Activated T-cell treated with anti-CD3 and anti-CD28 coated beads for 1 hour (primary cell): Measurements from ENCODE around the gene NHP2.

Experiments
- DNase-seq: peaks from one replicate; pipeline ENCODE4 v3.0.0-alpha.2; 2020; ENCODE audit warnings: low read depth

The NHP2 gene

DNA sequence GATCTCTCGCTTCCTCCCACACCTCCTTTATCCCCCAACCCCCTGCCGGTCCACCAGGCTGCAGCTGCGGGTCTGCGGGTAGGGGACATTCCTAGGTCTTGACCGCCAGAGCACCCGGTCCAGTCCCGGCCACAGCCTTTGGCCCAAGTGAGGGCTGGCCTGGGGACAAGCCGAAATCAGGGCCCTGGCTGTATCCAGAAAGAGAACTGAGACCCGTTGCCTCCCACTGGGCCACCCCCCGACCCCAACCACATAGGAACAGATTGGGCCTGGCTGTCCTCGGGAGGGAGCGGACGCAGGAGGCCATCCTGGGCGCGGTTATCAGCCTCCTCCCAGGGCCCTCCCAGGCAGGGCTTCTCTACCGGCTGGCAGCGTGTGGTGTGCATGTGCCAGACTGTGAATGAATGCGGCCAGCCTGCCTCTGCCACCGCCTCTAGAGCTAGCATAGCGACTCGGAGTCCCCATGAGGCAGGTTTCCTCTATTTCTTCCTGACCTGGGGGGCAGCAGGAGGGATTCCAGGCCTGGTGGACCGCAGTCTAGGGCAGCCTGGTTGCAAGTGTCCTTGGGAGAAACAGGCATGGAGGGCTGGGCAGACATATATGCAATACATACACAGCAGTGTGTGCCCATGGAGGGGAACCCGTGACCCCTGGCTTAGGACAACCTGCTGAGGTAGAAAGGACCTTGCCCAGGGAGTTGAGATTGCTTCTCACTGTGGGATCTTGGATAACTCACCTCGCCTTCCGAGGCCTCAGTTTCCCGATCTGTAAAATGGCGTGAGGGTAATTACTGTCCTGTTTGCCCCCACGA is 39.2 kb downstream of the NHP2 start:
- peak; percentile 42 for DNase-seq

DNA sequence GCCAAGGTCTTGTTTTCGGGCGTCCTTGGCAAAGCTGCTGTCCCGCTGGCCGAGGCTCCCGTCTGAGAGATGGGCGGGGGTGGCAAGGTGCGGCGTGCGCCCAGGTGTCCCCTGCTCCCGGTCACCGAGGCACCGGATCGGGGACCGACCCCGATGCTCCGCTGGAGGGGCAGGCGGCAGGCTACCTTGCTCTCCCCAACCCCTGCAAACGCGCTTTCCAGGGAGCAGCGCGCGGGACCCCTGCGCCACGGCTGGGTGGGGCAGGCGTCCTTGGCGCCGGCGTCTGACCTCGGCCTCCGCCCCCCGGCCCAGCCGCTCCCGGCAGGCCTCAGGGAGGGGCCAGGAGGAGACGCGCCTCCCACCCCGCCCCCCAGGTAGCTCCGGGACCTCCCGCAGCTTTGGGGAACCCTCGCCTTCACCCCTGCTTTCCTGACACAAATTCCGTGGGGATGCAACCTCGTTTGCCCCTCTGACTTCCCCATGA is 39.8 kb downstream of the NHP2 start:
- no peak for DNase-seq

DNA sequence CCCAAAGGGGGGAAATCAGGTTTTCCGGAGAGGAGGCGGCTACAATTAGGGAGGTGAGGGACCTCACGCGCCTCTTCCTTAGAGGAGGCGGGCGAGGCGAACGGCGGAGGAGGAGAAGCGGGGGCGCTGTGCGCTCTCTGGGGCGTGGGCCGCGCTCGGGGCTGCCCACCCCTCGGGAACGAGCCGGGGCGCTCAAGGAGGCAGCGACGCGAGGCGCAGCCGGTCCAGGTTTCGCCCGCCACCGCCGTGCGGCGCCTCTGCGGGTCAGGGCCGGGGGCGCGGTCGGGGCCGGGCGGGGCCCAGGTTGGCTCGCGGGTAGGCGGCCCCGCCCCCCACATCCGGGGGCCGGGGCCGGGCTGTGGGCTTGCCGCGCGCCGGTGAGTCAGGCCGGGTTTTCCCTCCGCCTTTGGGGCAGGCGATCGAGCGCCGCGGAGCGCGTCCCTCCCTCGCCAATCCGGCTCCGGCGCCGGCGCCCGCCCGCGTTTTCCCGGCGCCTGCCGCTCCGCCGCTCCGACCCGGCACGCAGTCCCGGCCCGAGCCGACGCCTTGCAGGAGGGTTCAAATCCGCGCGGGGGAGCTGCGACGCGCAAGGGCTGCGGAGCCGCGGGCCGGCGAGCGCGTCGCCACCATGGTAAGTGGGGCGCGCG is 40.4 kb downstream of the NHP2 start, which contains the start of gene N4BP3:
Gene N4BP3, plus strand, starts transcription at position 392 of the 647 bp plus-strand sequence. CDS start 6,052 bp downstream, outside the sequence.
- peak; percentile 71 for DNase-seq

DNA sequence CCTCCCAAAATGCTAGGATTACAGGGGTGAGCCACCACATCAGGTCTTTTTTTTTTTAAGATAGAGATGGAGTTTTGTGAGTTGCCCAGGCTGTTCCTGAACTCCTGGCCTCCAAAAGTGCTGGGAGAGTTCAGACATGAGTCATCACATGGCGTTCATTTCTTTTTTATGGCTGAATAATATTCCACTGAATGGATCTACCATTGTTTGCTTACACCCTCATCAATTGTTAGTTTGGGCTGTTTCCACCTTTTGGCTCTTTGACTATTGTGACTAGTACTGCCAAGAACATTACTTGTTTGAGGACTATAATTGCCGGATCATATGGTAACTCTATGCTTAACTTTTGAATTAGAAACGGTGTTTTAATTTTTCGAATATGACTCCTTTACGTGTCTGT is 41.1 kb downstream of the NHP2 start:
- DNase-seq, result no peak

DNA sequence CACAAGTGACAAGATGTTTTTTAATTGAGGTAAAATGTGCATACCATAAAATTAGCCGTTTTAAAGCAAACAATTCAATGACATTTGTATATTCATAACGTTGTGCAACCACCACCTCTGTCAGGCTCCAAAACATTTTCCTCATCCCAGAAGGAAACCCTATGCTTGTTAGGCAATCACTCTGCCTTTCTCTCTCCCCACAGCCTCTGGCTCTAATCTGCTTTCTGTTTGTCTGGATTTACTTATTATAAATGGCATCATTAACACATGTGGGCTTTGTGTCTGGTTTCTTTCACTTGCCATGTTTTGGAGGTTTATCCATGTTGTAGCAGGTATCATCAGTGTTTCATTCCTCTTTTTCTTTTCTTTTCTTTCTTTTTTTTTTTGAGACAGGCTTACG is 41.8 kb downstream of the NHP2 start:
- no peak for DNase-seq

DNA sequence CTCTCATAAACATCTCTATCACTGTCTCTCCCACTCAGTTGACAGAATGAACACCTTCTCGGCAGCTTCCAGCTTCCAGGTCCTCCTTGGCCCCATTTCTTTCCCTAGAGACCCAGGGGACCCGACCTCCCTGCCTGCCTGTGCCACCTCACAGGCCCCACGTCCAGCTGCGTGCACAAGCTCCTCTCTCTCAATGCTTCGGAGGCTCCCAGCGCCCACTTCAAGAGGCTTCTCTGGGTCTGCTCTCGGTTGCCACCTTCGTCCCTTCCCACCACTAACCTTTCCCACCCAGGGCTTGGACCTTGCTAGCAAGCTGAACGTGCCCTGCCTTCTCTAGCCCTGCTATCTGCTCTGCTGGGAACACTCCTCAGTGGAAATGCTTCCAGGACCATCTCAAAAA is 43.2 kb downstream of the NHP2 start:
- no peak for DNase-seq

DNA sequence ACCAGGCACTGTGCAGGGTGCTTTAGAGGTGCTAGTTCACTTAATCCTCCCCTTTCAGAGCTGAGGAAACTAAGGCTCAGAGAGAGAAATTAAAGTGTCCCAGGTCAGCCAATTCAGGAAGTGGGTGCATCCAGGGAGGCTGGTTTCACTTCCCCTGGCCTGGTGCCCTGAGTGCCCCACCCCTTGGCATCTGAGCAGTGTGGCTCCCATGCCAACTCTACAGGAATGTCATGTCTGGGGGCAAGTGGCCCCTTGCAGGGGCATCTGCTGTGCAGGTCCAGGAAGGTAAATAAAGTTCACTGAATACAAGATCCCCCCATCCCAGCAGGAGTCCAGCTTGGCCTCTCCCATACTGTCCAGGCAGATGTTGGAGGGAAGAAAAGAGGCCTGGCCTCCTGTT is 44.7 kb downstream of the NHP2 start:
- DNase-seq, result no peak

DNA sequence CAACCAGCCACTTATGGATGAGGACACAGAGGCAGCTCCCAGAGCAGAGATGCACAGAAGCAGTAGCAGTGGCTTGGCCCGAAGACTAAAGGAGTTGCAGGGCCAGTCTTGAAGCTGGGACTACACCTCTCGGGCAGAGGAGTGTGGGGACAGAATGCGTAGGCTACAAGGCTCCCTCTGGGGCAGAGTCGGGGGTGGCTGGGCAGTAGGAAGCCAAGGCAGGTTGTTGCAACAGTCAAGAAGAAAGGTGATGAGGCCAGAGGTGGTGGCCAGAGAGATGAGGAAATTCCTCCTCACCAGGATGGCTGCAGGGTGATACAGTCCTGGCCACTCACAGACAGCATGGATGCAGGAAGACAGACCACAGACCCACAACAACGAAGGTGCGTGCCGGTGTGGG is 45.2 kb downstream of the NHP2 start:
- no peak for DNase-seq

DNA sequence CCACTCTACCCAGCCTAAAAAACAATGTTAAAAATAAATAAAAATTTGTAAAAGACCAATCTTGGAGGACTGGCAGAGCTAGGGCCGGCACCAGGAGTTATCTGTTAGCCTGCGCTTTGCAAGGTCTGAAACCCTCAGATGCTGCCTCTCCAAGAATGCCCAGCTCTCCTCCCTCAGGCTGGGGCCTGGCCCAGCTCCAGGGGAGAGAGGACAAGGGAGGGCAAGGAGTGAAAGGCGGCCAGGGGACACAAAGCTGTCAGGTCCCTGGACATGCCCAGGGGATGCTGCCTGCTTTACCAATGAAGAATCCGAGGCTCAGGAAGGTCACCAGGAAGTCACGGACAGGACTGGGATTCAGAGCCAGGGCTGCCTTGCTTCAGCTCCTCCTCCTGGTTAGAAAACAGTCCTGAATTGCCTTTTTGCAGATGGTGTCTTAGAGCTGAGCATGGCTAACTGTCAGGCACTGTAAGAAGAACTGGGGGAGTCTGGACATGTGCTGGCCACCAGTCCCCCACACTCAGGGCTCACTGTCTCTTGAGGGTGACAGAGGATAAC is 45.9 kb downstream of the NHP2 start:
- no peak for DNase-seq

DNA sequence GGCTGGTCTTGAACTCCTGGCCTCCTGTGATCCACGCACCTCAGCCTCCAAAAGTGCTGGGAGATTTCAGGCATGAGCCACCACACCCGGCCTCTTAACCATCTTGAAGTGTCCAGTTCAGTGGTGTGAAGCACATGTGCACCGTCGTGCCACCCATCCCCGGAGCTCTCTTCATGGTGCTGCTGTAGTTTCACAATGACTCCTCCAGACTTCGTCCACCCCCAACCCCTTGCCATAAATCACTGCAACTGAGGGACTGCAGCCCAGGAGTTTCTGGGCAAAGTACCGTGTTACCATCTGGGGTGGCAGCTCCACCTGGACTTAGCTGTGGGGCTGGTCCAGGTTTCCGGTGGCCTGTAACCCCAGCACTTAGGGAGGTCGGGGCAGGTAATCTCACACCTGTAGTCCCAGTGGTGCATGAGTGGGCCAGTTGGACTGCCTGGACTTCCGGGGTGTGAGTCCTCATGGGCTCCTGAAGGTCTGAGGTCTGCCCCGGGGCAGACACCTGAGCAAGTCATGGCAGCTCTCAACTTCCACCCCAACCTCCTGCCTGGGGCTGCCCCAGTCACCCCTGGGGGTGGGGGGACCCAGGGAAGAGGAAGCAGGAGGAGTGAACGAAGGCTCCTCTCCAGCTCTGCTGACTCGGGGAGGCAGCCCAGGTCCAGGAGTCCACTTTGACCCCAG is 47.0 kb downstream of the NHP2 start:
- DNase-seq, result no peak

DNA sequence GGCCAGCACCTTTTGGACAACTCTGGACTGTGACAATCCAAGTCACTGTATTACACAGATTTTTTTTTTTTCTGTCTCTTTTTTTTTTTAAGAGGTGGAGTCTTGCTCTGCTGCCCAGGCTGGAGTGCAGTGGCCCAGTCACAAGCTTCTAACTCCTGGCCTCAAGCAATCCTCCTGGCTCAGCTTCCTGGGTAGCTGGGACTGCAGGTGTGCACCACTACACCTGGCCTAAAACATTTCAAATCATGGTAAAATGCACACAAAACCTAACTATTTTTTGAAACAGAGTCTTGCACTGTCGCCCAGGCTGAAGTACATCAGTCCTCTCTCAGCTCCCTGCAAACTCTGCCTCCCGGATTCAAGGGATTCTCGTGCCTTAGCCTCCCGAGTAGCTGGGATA is 47.6 kb downstream of the NHP2 start:
- no peak for DNase-seq

DNA sequence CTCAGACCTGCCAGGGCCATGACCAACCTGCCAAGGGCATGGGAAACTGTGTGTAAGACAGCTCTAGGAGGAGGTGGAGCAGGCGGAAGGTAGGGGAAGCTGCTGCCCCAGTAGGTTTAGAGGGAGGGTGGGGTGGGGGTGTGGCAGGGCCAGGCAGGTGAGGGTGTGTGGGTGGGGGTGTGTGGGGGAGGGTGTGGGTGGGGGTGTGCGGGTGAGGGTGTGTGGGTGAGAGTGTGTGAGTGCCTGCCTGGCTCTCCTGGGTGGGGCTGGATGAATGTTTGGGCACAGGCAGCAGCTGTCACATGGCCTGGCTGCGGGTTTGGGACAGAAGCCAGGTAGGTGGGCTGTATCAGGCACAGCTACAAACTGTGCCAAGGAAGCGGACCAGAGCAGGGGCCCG is 49.2 kb downstream of the NHP2 start:
- no peak for DNase-seq

DNA sequence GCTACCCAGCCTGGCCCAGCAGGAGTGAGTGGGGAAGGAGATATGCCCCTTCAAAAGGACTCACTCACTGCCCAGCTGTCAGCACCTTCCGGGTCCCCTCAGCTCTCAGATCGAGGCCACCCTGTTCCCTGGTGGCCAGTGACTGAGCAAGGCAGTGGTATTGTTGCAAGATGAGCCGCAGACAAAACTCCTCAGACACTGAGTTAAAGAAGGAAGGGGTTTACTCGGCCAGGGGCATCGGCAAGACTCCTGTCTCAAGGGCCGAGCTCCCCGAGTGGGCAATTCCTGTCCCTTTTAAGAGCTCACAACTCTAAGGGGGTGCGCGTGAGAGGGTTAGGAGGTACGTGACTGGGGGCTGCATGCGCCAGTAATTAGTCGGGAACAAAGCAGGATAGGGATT is 50.1 kb downstream of the NHP2 start:
- no peak for DNase-seq
